Caco-2 (cell line): ENCODE measurements around the gene RSPH6A. TPM values are rescaled to one million over a fixed set of nuclear protein-coding genes. Genes with fewer than 3 reads are reported as not detected.

Experiments
- BruUV-seq: library from RNA; stranded (reverse); fragments of 400-500 nt; replicated peaks from 2 replicates; lab custom pipeline; 2021; lab: Mats Ljungman, UMichigan
- CTCF ChIA-PET: fragments of 300-600 bp; sonication (Branson Sonifier 250); formaldehyde crosslinking; loops from one replicate; lab custom pipeline; 2022; ENCODE audit warnings: antibody characterized with exemption; lab: Charles Lee
- POLR2A ChIA-PET: fragments of 300-600 bp; sonication (Branson Sonifier 250); formaldehyde crosslinking; loops from one replicate; lab custom pipeline; 2022; ENCODE audit warnings: antibody characterized with exemption; lab: Charles Lee
- DNase-seq, 2 experiments: peaks; one replicate each; pipeline versions ENCODE4 v3.0.0 to v3.0.0-alpha.2; 2020 to 2022
- H3K27me3 ChIP-seq: replicated peaks from 2 replicates; pipeline ENCODE4 v1.6.0; 2011; ENCODE audit warnings: low read length; ENCODE audit not compliant: control insufficient read depth, insufficient read depth
- H3K36me3 ChIP-seq: 2 replicates; pipeline ENCODE4 v1.5.1; 2011; ENCODE audit warnings: low read length; ENCODE audit not compliant: control insufficient read depth, insufficient read depth
- H3K4me1 ChIP-seq: fragments of 250-450 bp; sonication (Bioruptor Pico); 2 replicates; pipeline ENCODE4 v1.5.1; 2020; ENCODE audit warnings: mild to moderate bottlenecking
- H3K4me3 ChIP-seq: 2 replicates; pipeline ENCODE4 v1.5.1; 2011; ENCODE audit warnings: low read depth, mild to moderate bottlenecking, control low read depth, low read length
- H3K9me3 ChIP-seq: fragments of 250-450 bp; sonication (Bioruptor Pico); 2 replicates; pipeline ENCODE4 v1.5.1; 2020; ENCODE audit warnings: mild to moderate bottlenecking, moderate library complexity
- H3K27ac Mint-ChIP-seq: one replicate; pipeline ENCODE4 v1.8.0; 2022; ENCODE audit warnings: mixed read lengths; ENCODE audit not compliant: unreplicated experiment
- H3K27me3 Mint-ChIP-seq: one replicate; pipeline ENCODE4 v1.8.0; 2022; ENCODE audit warnings: mixed read lengths; ENCODE audit not compliant: insufficient read depth, unreplicated experiment
- H3K36me3 Mint-ChIP-seq: one replicate; pipeline ENCODE4 v1.8.0; 2022; ENCODE audit warnings: mild to moderate bottlenecking, mixed read lengths; ENCODE audit not compliant: insufficient read depth, unreplicated experiment
- H3K4me1 Mint-ChIP-seq: one replicate; pipeline ENCODE4 v1.8.0; 2022; ENCODE audit warnings: low read depth, mixed read lengths; ENCODE audit not compliant: unreplicated experiment
- H3K4me3 Mint-ChIP-seq: one replicate; pipeline ENCODE4 v1.8.0; 2022; ENCODE audit warnings: mild to moderate bottlenecking, moderate library complexity, mixed read lengths; ENCODE audit not compliant: unreplicated experiment
- H3K9me3 Mint-ChIP-seq: one replicate; pipeline ENCODE4 v1.8.0; 2022; ENCODE audit warnings: mixed read lengths; ENCODE audit not compliant: unreplicated experiment
- intact Hi-C: fragments of 100-400 bp; cut with micrococcal nuclease; formaldehyde crosslinking; loops from one replicate; pipeline ENCODE4 v1.10.0; 2022; ENCODE audit not compliant: unreplicated experiment
- total RNA-seq: library from RNA; stranded (reverse); gene quantifications from 2 replicates; pipeline ENCODE4 v1.2.3, GENCODE V29; 2022
- TF ChIP-seq, protein P1 (sequence below), 2 experiments: fragments of 200-600 bp in 1 of 2; IDR thresholded peaks; 1 replicate in 1 of 2; 2 replicates in 1 of 2; pipeline versions ENCODE4 v1.5.1 to v1.8.0; 2011 to 2022; ENCODE audit warnings: antibody characterized with exemption in 1 of 2, control low read depth in 1 of 2, inconsistent platforms in 1 of 2, low read depth in 1 of 2, low read length in 1 of 2, mild to moderate bottlenecking in 1 of 2, moderate library complexity in 1 of 2; ENCODE audit not compliant: insufficient read depth in 1 of 2, severe bottlenecking in 1 of 2, unreplicated experiment in 1 of 2

Gene RSPH6A
- total RNA-seq, 1 experiment from 2014 or later: 0.23 TPM

DNA sequence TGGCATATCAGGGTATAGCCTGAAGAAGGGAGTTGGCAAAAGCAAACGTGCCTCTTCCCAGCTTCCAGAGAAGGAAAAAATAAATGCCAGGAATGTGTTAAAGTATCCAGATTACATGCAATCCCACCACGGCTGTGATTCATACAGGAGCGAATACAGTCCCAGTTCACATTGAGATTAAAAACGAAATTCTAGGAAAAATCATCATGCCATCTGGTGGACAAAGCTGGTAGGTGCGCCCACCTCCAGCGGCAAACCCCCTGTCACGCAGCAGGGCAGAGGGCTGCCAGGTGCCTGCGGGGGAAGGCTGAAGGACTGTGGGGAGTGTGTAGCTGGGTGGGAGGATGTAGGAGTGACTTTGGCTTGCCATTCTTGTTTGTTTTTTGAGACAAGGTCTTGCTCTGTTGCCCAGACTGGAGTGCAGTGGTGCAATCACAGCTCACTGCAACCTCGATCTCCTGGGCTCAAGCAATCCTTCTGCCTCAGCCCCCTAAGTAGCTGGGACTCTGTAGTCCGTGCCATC, 16.1 kb downstream of the RSPH6A start:
- Mint-ChIP-seq H3K36me3 (no peaks in the 10 kb centered on the region), H3K9me3 (no peaks in the 10 kb centered on the region), H3K4me1 (peaks cover 6% of the 10 kb centered on the region), H3K4me3 (peak overlapping the region; percentile 4), H3K27me3 (no peaks in the 10 kb centered on the region), H3K27ac (no peak overlapping the region)
- Histone ChIP-seq H3K36me3 (no peaks in the 10 kb centered on the region), H3K9me3 (no peaks in the 10 kb centered on the region), H3K4me1 (no peaks in the 10 kb centered on the region), H3K4me3 (no peak overlapping the region), H3K27me3 (no peaks in the 10 kb centered on the region)
- DNase-seq: peak in 1 of 2 experiments; percentile 79
- CTCF ChIA-PET: interaction anchor here (0.6 to 3.8 kb wide), 13 partner anchors 12 to 68 kb away, joined by 3 to 82 read pairs (median 7); partner anchors contain the start of genes DMPK, FBXO46, FOXA3 and SIX5
- POLR2A ChIA-PET: interaction anchor here (1.3 kb wide), 1 partner anchor 30 kb away, joined by 8 read pairs; the partner anchor contains the start of gene SIX5
- TF ChIP-seq, protein P1, sequence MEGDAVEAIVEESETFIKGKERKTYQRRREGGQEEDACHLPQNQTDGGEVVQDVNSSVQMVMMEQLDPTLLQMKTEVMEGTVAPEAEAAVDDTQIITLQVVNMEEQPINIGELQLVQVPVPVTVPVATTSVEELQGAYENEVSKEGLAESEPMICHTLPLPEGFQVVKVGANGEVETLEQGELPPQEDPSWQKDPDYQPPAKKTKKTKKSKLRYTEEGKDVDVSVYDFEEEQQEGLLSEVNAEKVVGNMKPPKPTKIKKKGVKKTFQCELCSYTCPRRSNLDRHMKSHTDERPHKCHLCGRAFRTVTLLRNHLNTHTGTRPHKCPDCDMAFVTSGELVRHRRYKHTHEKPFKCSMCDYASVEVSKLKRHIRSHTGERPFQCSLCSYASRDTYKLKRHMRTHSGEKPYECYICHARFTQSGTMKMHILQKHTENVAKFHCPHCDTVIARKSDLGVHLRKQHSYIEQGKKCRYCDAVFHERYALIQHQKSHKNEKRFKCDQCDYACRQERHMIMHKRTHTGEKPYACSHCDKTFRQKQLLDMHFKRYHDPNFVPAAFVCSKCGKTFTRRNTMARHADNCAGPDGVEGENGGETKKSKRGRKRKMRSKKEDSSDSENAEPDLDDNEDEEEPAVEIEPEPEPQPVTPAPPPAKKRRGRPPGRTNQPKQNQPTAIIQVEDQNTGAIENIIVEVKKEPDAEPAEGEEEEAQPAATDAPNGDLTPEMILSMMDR (IDR thresholded peaks at IDR 0.05; ENCODE audit: insufficient read depth in 1 of 2, low read depth in 1 of 2, low read length in 1 of 2, severe bottlenecking in 1 of 2, unreplicated experiment in 1 of 2): peak; percentile 76 to 85
- no TSS peak for BruUV-seq
- intact Hi-C loops: loop anchor here (1.0 kb wide), 1 partner anchor 29 kb away; no protein-coding TSS in a partner anchor

DNA sequence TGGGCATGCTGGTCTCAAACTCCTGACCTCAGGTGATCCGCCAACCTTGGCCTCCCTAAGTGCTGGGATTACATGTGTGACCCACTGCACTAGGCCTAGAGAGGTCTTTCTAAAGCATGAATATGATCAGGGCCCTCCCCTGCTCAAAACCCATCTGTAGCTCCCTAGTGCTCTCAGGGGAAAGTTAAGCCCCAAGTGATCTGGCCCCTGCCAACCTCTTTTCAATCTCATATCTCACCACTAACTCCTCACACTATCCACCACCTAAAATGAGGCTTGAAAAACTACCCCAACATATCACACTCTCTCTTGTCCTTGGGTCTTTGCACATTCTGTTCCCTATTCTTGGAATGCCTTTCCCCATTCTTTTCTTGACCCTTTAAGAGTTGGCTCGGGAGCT, 20.5 kb downstream of the RSPH6A start:
- POLR2A ChIA-PET: interaction anchor here (0.6 kb wide), 1 partner anchor 24 kb away, joined by 5 read pairs; no protein-coding TSS in a partner anchor

DNA sequence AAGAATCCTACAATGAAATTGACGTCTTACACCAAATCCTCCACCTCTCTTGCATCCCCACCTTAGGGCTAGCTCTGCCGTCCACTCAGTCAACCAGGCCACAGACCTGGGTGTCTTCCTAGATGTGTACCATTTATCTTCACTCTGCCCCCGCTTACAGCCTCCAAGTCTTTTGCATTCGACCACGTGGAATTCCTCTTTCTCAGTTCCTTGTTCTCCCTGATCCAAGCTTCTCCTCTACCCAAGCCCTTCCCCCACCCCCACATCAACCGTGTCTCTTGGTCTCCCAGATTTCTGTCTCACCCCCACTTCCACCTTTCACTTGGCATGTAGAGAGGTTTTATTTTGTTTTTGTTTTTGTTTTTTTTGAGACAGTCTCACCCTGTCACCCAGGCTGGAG, 21.2 kb downstream of the RSPH6A start:
- Histone ChIP-seq H3K36me3 (0 out of 2 replicates have a peak, but pooled peaks cover 2% of the 10 kb centered on the region), H3K4me1 (peaks cover 3% of the 10 kb centered on the region; the same call in 1 of the 2 replicates), H3K27me3 (no peaks in the 10 kb centered on the region), H3K4me3 (no peak overlapping the region), H3K9me3 (no peaks in the 10 kb centered on the region)
- Mint-ChIP-seq H3K4me1 (peaks cover 25% of the 10 kb centered on the region), H3K36me3 (peaks cover 42% of the 10 kb centered on the region), H3K27me3 (no peaks in the 10 kb centered on the region), H3K4me3 (peak overlapping the region; percentile 67), H3K9me3 (no peaks in the 10 kb centered on the region), H3K27ac (peak overlapping the region; percentile 77)
- DNase-seq: no peak
- intact Hi-C loops: no loop called here
- TF ChIP-seq, protein P1 (IDR thresholded peaks at IDR 0.05; ENCODE audit: insufficient read depth in 1 of 2, low read depth in 1 of 2, low read length in 1 of 2, severe bottlenecking in 1 of 2, unreplicated experiment in 1 of 2): no peak
- ChIA-PET CTCF (no interaction called here), POLR2A (no interaction called here)
- BruUV-seq: no TSS peak

More for the DNA sequence above, 20.5 kb downstream of the RSPH6A start:
- no peak for DNase-seq
- H3K4me1 ChIP-seq: peaks cover 3% of the 10 kb centered on the region; the same call in 1 of the 2 replicates
- peaks cover 35% of the 10 kb centered on the region for H3K36me3 Mint-ChIP-seq
- TF ChIP-seq, protein P1 (IDR thresholded peaks at IDR 0.05; ENCODE audit: insufficient read depth in 1 of 2, low read depth in 1 of 2, low read length in 1 of 2, severe bottlenecking in 1 of 2, unreplicated experiment in 1 of 2): no peak
- no TSS peak for BruUV-seq
- intact Hi-C loops: no loop called here
- H3K9me3 Mint-ChIP-seq: no peaks in the 10 kb centered on the region
- H3K4me1 Mint-ChIP-seq: peaks cover 30% of the 10 kb centered on the region
- CTCF ChIA-PET: interaction anchor here (1.2 kb wide), 1 partner anchor 22 kb away, joined by 4 read pairs; no protein-coding TSS in a partner anchor
- H3K36me3 ChIP-seq: no peaks in the 10 kb centered on the region
- H3K27ac Mint-ChIP-seq: no peak overlapping the region
- no peaks in the 10 kb centered on the region for H3K27me3 Mint-ChIP-seq
- H3K4me3 ChIP-seq: no peak overlapping the region
- no peaks in the 10 kb centered on the region for H3K27me3 ChIP-seq
- no peak overlapping the region for H3K4me3 Mint-ChIP-seq
- no peaks in the 10 kb centered on the region for H3K9me3 ChIP-seq
